HG02610 (cell line): Measurements from ENCODE around the gene HIGD1A.
A peak's percentile ranks its signal among the peaks of the same experiment; 100 is the strongest.

Experiments used
- ATAC-seq: cut with Tn5 transposase; IDR thresholded peaks from one replicate; pipeline ENCODE4 v1.9.1; 2021; ENCODE audit warnings: mild to moderate bottlenecking, moderate library complexity; ENCODE audit not compliant: unreplicated experiment

Gene HIGD1A

DNA sequence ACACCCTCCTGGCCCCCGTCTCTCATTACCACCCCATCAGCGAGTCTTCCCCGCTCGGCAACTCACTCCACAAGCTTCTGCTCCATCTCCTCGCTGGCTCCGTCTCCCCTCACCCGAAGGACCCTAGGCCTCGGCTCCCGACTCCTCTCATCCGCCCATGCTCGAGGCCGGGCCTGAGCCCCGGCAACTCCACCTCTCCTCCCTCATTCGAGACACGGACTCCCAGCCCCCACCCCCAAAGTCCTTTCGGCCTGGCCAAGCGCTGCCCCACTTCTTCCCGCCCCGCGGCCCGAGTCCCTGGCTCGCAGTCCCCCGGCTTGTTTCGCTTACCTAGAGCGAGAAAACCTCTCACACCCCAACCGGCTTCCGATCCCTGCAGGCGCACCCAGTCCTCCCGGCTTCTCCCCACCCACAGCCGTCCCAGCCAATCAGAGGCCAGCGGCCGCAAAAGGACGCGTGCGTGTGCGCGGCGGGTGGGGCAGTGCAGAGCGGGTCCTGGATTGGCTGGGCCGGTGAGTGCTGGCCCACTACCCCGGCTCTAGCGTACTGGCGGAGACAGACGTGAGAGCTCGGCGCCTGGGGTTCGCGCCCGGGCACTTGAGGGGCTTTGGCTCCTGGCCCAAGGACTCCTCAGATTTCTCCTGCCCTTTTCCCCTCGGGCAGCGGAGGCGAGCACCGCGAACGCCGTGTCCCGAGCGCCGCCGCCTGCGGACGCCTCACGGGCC, at the start of gene HIGD1A:
HIGD1A (minus strand) TSS at position 385 of the 725 bp plus-strand sequence. CDS start 10,237 bp downstream, outside the sequence.
- peak; percentile 99 for ATAC-seq

DNA sequence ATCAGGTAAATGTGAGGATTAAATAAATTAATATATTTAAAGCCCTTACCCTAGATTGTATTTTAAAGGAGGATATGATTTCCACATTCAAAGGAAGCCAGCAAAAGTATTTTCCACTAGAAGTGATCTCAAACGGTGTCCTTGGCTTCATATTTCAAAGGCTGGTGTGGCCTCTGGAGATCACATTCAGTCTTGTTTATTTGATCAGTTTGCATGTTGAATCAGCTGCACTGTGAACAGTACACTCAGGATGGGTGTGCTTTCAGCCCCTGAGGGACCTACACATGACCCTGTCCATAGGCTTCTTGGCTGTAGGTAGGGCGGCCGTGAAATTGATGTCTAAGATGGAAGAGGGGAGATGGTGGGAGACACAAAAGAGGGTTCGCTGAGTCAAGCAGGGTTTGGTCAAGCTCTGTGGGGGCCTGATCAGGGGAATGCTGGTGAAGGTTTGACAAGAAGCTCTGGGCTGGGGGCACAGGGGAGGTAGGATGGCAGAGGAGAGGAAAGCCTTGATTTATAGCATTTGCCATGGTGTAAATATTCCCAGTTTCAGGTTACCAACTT, 49.5 kb upstream of the HIGD1A start:
- no peak for ATAC-seq

DNA sequence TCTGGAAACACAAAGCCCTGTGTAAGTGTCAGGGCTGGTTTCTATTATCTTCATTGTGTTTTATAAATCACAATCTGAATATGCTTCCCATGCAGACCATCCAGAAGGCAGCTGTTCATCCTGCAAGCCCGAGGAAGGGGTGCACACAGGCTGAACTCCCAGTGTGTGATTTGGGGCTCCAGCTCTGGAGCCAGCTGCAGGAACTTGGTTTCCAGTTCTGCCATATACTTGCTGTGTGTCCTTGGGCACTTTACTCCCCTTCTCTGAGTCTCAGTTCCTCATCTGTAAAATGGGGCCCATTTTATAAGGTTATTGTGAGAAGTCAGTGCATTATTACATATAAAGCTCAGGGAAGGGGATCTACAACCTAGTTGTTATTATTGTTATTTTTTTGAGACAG, 48.8 kb upstream of the HIGD1A start:
- ATAC-seq, result no peak

DNA sequence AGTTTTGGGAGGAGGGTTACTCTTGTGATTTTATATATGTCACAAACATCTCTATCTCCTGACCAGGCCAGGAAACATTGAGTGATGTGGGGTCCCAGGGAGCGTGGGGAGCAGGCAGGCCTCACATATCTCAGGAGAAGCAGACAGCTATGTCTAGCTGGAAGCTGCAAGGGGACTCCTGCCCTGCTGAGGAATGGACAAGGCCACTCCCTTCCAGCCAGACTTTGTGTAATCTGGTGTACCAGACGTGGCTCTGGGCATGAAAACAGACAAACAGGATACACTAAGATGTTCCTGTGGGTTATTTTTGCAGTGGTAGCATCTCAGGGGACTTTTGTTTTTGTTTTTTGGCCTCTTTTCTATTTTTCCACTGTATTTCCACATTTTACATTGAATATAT, 48.2 kb upstream of the HIGD1A start:
- ATAC-seq, result no peak

DNA sequence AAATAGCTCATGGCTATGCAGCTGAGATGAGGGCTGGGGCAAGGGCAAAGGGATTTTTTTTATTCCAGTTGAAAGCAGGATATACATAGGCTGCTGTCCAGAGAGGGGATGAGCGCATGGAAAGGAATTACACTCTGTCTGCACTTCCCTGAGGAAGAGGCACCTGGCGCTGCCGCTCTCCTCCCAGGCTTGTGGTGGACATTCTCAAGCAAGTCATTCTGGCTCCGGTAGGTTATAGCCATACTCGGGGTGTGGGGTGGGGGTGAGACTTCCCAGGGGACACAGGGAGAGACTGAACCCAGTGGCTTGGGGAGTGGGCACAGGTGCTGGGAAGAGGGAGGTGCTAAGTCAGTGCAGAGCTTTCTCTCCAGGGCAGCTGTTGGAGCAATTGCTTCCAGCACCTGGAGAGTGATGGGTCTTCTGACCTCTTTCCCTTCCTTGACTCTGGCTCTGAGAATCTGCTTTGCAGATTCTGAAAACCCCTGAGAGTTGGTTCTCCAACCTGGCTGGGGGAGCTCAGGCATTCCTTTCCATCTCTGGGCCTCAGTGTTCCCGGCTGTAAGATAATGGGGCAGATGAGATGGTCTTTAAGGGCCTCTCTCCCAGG, 47.0 kb upstream of the HIGD1A start:
- ATAC-seq, result no peak

DNA sequence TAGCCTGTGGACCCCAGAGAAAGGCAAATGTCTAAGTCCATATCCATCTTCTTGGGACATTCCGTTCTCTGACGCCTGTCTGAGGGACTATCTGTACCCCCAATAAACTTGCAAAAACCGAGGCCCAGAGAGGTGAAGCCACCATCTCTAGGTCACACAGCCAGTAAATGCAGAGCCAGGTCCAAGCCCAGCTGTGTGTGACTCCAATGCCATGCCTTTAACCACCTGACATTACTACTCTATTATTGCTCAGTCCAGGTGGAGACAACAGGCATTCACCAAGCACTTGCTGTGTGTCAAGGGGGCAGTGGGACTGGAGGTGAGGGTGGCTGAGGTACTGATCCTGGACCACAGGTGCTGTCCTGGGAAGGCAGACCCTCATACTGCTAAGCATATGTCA, 46.0 kb upstream of the HIGD1A start:
- no peak for ATAC-seq

DNA sequence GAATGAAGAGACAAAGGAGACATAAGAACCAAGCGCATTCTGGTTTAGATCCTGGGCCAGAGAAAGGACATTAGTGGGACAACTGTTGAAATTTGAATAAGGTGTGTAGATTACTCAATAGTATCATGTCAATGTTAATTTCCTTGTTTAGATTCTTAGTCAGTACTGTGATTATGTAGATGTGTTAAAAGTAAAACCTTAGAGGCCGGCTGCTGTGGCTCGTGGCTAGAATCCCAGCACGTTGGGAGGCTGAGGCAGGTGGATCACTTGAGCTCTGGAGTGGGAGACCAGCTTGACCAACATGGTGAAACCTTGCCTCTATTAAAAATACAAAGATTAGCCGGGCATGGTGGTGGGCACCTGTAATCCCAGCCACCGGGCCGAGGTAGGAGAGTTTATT, 44.7 kb upstream of the HIGD1A start:
- ATAC-seq, result no peak

DNA sequence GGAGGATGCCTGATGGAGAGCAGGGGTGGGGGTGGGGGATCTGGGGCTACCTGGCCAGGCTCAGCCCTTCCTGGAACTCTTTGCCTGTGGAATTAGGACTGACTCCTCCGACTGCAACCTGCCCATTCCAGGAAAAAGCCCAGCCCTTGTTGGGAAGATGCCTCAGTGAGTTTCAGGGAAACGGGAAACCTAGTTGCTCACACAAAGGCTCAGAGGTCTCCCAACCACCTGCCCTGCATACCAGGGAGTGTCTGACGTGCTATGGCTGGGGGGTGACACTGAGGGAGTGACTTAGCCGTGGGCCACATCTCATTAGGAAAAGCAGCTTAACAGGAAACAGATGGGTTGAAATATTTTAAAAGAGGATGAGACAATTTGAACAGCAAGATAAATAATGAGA, 43.4 kb upstream of the HIGD1A start:
- no peak for ATAC-seq

DNA sequence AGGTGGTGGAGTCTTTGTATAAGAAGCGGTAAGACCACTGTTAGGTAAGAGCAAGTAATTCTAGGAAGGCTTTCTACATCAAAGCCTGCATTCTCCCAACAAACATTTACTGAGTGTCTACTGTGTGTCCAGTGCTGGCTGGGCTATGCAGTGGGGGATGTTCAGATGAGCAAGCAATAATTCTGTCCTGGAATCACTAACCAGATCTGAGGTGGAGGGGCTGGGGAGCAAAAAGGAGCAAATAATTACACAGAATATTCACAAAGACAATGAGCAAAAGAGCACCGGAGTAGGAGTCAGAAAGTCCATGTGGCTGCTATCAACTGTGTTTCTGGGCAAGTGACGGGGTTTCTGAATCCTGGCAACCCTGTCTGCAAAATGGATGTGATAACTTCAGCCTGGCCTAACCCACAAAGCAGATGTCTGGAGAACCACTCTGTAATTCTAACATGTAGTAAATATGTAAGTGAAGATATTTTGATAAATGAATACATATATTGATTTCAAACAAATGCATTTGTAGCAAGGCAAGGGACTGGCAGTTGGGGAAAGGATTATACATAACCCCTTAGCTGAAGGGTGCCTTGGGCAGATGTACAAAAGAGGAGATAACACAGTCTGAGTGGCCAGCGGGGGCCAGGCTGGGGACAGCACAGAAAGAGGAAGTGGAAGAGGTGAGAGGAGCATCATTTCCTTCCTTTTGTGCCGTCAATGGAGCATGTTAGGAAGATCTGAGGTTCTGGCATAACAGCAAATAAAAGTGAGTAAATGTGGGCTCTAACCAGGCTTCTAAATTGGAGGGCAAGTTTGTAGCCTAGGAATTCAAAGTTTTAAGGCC, 42.6 kb upstream of the HIGD1A start:
- ATAC-seq, result peak; percentile 61

DNA sequence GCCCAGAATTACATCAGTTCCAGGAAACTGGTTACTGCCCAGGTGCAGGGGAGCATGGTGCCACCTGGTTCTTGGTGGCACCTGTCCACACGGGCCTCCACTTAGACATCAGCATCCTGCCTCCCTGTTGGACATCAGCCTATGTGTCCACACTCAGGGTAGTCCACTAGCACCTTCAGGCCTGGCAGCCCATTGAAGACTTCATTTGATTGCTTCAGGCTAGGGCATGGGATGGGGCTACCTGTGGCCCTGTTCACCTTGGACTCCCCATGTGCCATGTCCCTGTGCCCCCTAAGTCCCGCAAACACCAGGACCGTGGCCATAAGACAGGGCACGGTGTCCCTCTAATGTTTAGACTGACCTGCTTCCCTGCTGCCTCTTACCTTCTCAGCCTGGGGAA, 40.5 kb upstream of the HIGD1A start:
- ATAC-seq, result no peak

DNA sequence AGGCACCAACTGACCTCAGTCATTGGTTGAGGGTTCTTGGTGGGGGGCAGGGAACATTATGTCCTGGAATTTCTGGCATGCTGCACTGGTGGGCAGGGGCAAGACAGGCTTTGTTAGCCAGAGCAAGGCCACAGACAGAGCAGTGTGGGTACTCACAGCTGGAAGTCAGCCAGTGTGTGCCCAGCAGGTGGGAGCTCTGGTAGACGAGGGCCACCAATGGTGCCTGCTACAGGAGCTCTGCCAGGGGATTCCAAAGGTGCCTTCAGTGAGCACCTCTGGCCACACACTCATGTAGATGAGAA, 40.1 kb upstream of the HIGD1A start:
- ATAC-seq, result no peak

DNA sequence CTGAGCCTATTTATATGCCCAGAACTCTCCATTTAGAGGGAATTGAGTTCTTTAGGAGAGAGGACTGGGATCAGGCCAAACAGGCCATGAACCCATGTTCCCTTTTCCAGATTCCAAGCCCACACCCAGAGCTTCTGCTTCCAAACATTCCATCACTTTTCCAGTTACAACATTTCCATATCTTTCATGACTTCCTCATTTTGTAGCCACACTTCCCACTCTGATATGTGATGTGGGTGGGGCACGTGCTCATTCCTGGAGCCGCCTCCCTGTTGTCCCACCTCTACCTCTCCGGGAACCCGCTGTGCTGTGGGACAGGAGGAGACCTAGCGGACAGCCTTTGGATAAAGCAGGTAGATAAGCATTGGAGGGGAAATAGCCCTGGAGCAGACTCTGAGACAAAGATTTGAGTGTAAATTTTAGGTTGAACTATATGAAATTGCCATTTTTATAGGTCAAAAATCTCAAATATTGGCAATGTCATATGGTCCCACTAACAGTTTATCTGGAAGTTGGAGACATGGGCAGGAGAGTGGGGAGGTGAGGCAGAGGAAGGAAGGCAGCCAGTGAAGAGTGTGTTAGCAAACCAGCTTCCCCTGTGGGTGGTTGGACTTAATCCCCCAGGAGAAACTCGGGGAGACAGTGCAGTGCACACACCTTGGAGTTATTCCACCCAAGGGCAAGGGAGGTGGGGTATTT, 39.6 kb upstream of the HIGD1A start:
- no peak for ATAC-seq

DNA sequence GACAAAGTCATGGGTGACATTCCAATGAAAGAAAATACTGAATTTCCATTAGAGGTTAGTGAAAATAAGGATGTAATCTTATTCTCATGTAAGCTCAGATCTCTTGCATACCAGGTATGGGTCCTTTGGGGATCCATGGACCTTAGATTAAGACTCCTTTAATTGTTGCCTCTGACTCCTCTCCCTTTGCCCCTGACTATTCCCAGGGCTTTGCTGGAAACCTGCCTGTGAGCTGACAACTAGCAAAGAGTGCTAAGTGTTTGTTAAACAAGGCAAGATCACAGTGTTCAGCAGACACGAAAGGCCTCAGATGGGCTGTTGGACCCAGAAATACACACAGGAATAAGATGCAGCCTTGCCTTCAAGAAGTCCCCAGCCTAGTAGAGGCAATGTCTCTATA, 37.0 kb upstream of the HIGD1A start:
- no peak for ATAC-seq

DNA sequence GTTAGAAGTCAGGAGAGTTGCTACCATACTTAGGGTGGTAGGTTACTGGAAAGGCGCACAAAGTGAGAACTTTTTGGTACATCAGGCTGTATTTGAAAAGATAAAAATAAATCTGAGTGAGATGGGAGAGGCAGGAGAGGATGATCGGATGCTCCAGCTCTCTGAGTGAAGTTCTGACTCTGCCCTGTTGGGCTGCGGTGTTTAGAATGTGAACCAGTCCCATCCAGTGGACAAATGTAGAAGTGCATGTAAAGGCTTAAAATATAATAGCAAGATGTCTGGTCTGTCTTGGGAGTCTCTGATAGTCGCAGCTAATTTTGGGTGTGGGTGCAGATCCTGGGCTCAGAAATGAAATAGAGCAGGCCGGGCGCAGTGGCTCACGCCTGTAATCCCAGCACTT, 35.3 kb upstream of the HIGD1A start:
- peak; percentile 96 for ATAC-seq

DNA sequence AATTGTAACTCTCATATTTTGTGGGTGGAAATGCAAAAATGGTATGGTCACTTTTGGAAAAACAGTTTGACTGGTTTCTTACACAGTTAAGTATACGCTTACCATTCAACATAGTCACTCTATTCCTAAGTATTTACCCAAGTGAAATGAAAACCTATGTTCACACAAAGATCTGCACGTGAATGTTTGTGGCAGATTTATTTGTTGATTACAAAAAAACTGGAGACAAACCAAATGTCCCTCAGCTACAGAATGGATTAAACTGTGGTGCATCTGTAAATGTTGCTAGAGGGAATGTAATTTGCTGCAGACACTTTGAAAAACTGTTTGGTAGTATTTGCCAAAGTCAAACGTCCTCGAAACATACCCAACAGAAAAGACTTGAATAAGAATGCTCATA, 34.3 kb upstream of the HIGD1A start:
- no peak for ATAC-seq

DNA sequence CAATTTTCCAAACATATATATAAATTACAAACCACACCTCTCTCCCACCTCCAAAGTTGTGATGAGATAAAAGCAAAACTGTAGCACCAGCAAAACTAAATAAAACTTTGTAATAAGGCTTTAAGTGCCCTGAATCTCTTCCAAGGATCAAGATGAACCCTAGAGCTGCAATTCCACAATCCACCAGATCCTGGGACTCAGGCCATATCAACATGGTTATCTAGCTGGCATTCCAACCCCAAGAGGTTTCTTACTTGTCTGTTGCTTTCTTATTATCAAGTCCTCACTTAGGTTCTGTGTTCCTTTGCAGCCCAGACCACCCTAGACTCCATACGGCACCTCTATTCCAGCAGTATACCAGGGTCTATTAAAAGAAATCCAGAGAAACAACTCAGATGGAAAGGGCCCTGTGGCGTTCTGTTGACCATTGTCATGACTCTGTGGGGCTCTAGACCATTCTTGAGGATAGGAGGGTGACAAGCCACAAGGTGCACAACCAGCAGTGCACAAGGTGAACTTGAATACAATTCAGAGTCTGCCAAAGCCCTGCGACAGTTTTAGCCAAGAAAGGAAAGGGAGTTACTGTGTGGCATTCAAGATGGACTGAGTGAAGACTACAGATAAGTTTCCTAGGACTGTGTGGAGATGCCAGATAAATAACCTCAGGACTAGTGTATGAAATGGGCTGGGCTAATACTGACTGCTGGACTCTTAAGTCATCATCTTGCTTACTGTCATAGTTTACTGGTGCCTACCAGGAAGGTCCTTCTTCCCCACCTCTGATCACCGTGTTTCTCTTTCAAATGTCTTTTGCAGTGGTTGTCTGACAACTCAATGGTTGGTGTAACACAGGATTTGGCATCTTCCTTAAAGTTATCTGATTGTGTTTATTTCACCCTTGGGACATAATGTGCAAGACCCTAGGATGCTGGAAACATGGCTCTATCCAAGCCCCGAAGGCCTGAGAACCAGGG, 32.1 kb upstream of the HIGD1A start:
- ATAC-seq, result no peak

DNA sequence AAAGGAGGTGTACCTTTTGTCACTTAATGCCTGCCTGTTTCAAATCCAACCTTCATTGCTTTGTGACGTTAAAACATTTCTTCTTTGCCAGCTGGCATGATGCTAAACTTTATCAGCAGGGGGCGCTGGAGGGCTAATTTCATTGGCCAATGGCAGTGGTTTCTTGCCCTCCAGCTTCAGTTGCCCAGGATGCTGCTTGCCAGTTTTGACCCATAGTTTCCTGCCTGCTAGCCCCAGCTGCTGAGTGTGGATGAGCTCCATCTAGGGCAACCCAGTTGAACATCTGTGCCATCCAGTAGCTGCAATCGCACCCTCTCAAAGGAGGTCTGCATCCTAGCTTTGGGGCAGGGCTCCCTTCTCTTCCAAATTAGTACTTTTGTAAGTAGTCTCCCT, 27.0 kb upstream of the HIGD1A start:
- ATAC-seq, result peak; percentile 57

DNA sequence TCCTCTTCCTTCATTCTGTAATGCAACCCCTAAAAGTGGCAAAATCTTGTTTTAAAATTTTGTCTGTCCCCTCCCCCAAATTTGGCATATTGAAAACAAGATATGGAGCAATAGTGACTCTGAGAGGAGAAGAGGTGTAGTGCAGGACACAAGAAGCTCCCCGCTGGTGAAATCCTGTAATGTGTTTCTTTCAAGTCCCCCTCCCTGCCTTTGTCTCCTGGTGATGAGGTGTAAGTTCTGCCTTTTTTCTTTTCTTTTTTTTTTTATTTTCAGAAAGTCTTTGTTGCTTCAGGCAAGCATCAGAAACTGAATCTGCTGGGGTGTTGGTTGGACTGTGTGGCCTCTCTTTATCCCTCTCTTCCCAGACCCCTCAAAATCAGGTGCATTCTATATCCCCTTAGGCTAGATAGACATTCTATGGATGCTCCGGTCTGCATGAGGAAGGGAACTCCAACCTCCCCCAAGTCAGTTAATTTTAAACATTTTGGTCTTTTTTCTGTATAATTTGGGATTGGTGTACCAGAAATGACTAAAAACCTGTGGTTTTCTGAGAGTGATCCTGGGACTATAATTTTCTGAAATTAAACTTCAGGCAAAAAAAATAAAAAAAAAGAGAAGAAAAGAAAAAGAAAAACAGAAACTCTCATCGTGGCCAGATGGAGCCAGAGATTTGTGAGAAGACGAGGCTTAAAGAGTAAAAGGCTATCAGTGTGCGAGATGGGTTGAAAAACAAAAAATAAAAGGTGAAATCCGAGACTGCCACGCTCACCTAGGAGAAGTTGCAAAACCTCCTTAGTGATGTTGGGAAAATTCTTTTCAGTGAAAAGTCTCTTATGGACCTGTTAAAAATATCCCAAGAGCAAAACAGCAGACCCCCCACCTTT, 26.4 kb upstream of the HIGD1A start:
- ATAC-seq, result no peak
